Stimulated activated CD4-positive, alpha-beta T cell treated with anti-CD3 and anti-CD28 coated beads, Interleukin-4, amount 100 ng/mL, for 48 hours (primary cell): ENCODE results near the gene CLSTN2.

Source experiments
- DNase-seq, 2 donors: peaks; one replicate each; pipeline ENCODE4 v3.0.0-alpha.2; 2020; ENCODE audit warnings: low read depth in 2 of 2

The CLSTN2 gene

GRCh38 chr3:140187028-140187427 lies 252.0 kb downstream of the CLSTN2 start:
- DNase-seq, result no peak

GRCh38 chr3:140187656-140188221 lies 252.8 kb downstream of the CLSTN2 start:
- DNase-seq, result no peak

GRCh38 chr3:140188285-140188684 lies 253.3 kb downstream of the CLSTN2 start:
- DNase-seq, result no peak

- no peak for DNase-seq
These were observed 254.3 kb downstream of the CLSTN2 start for GRCh38 chr3:140189267-140189666.

- DNase-seq, result no peak
These were observed 255.0 kb downstream of the CLSTN2 start for GRCh38 chr3:140189976-140190375.

DNA sequence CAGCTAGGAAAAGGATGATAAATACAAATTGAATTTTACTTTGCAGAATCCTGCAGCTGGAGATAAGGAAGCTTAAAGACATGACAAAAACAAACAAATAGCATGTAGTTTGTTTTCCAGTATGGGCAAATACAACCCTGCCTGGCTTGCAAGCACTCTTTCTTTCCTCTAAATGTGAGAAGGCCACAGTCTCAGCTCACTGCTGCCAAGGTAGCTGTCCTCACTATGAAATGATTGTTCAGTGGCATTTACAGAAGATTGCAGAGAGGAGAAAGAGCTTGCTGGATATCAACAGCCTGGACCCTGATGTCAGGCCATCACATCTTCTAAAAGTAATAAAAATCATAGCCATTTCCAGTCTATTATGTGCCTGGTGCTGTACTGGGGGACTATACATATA lies 262.0 kb downstream of the CLSTN2 start:
- no peak for DNase-seq

- no peak for DNase-seq
These were observed 263.3 kb downstream of the CLSTN2 start for GRCh38 chr3:140198242-140198641.

GRCh38 chr3:140199008-140199407 lies 264.0 kb downstream of the CLSTN2 start:
- no peak for DNase-seq

DNA sequence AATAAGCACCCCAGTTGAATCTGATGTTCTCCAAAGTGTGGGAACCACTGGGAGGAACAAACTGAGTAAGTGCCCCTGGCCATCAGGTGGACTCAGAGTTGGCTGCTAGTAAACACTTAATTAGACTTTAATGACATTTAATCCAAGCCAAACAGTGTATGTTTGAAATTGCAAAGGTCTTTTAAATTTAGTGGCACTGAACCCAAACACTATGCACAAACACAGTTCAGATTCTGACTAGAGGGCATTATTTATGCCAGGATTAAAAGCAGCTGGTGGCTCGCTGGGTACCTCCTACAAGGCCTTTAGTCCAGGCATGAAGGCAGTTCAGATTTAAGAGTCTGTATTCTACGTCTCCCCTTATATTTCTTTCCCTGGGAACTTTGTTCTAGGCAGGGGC lies 264.8 kb downstream of the CLSTN2 start:
- DNase-seq, result no peak

GRCh38 chr3:140203510-140203909 lies 268.5 kb downstream of the CLSTN2 start:
- no peak for DNase-seq

- no peak for DNase-seq
These were observed 269.4 kb downstream of the CLSTN2 start for GRCh38 chr3:140204271-140204984.

DNA sequence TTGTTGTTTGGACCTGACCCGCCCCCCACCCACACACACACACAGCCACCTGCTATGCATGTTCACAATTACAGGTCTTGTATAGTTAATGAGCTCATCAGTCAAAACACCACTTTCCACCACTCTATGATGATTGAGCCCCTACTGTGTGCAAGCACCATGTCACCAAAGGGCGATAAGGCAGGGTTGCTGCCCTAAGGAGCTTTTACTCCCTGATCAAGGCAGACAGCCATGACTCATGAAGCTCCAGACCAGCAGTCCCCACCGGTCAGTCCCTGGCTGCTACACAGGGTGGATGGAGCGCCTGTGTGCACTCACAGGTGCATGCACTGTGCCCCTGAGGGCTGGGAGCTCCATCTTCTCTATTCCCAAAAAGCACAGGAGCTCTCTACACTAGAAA lies 270.6 kb downstream of the CLSTN2 start:
- no peak for DNase-seq

DNA sequence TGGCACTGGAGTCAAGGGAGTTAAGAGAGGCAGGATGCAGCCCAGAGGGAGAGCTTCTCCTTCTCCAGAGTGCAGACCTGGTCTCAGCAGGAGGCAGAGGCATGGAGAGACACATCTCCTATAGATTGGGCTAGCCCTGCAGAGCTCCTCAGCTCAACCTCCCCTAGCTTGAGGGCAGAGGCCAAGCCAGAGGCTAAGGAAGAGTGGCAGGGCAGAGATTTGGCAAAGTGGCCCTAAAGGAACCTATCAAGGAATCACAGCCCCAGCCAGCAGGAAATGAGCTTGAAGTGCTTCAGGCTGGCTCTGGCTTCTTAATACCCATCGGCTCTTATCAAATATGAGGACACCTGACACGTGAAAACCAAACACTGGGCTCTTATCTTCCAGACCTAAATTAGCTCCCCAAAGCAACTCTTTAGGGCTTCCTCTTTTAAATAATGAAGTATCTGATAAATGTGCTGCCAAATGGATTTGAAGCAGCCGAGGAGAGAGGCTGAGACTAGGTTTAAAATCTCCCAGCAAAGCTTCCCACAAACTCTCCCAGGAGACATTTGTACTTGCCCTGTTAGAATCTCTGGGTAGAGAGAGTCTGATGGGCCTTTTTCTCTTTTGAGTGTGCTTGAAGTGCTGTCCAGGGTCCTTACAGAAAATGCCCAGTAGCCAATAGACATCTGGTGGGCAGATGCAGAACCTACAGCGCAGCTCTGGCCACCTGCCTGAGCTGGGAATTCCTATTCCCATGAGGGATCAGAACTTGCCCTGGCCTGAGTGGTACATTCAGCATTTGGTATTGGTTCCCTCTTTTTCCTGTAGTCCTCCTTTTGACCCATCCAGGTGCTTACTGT lies 271.4 kb downstream of the CLSTN2 start:
- DNase-seq, result no peak

DNA sequence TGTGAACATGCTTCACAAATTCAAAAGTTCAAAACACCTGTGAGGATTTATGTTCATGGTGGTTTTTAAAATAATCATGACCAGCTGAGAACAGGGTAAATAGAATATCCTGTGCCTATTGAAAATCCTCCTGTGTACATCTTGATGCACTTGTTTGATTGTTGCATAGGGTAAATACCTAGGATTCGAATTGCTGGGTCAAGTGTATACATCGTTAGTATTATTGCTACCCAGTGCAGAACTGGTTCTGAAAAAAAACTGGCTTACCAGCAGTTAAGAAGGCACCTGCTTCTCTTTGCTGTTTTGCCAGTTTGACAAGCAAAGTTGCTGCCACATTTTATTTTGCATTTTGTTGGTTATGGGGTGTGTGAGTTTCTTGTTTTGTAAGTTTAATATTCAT lies 272.6 kb downstream of the CLSTN2 start:
- DNase-seq, result no peak

DNA sequence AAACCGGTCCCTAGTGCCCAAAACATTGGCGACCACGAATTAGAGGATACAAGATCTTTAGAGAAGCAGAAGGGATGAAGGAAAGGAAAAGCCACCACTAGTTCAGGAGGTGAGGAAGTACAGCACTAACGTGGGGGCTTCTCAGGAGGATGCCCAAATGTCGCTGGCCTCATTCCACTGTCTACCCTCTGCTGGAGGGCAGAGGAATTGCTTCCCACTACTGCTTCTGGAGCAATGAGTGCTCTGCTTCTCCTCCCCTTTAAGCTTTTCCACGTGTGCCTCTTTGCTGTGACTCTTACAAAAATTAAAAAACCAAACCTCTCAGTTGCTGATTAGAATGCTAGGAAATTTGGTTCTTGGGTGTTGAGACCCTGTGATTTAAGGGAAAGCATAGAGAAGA lies 281.3 kb downstream of the CLSTN2 start:
- DNase-seq, result no peak

- no peak for DNase-seq
These were observed 284.3 kb downstream of the CLSTN2 start for GRCh38 chr3:140219291-140219690.

- no peak for DNase-seq
These were observed 285.0 kb downstream of the CLSTN2 start for GRCh38 chr3:140219923-140220452.

DNA sequence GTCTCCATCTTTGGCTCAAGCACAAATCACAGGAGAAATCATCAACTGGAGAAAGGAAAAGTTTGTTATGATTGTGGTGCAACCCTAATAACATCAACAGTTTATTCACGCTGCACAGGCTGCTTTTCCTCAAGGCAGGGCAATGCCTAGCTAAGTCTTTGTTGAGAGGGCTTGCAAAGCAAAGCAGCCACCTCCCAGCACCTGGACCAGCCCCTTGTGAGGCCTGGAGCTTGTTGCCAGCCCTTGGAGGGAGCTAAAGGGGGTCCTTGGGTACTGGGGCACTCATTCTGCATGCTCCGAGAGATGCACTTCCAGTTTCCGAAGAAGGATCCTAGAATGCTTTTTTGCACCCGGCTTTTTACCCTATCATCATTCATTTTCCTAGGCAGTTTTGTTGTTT lies 288.2 kb downstream of the CLSTN2 start:
- DNase-seq, result no peak

DNA sequence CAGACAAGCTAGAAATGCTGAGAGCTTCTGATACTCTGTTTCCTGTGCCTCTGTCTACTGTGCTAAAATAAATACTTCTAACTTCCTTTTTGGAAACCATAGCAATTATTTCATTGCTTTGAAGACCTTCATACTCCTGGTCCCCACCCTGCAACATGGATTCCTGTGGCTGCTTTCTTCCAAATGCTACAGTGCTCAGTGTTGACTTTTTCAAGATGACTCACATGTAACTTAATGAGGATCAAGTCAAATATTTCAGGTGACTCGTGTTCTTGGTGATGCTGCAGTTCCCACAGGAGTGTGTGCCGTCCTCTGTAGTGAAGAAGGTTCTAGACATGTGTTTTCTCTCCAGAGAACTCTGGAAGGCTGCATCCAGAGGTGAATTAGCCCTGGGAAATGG lies 288.6 kb downstream of the CLSTN2 start:
- DNase-seq, result no peak

GRCh38 chr3:140224307-140224706 lies 289.3 kb downstream of the CLSTN2 start:
- DNase-seq, result no peak

- no peak for DNase-seq
These were observed 291.0 kb downstream of the CLSTN2 start for GRCh38 chr3:140225996-140226395.

DNA sequence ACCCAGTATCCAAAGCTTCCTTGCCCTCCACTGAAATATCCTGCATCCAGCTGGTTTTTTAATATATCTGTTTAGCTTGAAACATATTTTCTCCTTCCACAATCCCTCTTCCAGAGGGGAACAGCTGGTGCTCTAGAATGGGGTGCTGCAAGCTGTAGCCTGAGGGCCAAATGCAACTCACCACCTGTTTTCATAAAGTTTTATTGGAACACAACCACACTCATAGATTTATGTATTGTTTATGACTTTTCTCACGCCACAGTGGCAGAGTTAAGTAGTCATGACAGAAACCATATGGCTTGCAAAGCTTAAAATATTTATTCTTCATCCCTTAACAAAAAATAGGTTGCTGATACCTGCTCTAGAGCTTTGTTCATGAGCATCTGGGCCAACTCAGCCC lies 298.7 kb downstream of the CLSTN2 start:
- no peak for DNase-seq

- DNase-seq, result no peak
These were observed 299.3 kb downstream of the CLSTN2 start for GRCh38 chr3:140234256-140234655.
